Choroid plexus epithelial cell (primary cell): ENCODE measurements around the gene GNAQ.

Experiments
- DNase-seq: peaks from one replicate; pipeline ENCODE4 v3.0.0-alpha.2; 2010; ENCODE audit warnings: low read depth
- H3K4me3 ChIP-seq: 2 replicates; pipeline ENCODE4 v1.5.1; 2011; ENCODE audit warnings: low read depth, mild to moderate bottlenecking, control low read depth, low read length, moderate library complexity
- CTCF ChIP-seq: conservative IDR thresholded peaks from 2 replicates; pipeline ENCODE4 v1.5.1; 2011; ENCODE audit warnings: low read depth, mild to moderate bottlenecking, control low read depth, inconsistent platforms, low read length, moderate library complexity

The GNAQ gene

GRCh38 chr9:77877976-77878375, 153.6 kb downstream of the GNAQ start:
- DNase-seq, result no peak
- no peak overlapping the region for H3K4me3 ChIP-seq
- TF ChIP-seq CTCF, result no peak

GRCh38 chr9:77876590-77876989, 155.0 kb downstream of the GNAQ start:
- TF ChIP-seq CTCF, result no peak
- H3K4me3 ChIP-seq, result no peak overlapping the region
- DNase-seq, result no peak

GRCh38 chr9:77876091-77876490, 155.5 kb downstream of the GNAQ start:
- no peak overlapping the region for H3K4me3 ChIP-seq
- DNase-seq, result peak; percentile 29
- no peak for TF ChIP-seq CTCF

- H3K4me3 ChIP-seq, result no peak overlapping the region
- TF ChIP-seq CTCF, result no peak
- DNase-seq, result no peak
Measured at GRCh38 chr9:77872863-77873262, 158.7 kb downstream of the GNAQ start.

- H3K4me3 ChIP-seq, result no peak overlapping the region
- no peak for TF ChIP-seq CTCF
Measured at GRCh38 chr9:77872177-77872576, 159.4 kb downstream of the GNAQ start.

GRCh38 chr9:77871483-77871882, 160.1 kb downstream of the GNAQ start:
- DNase-seq, result no peak
- H3K4me3 ChIP-seq, result no peak overlapping the region
- TF ChIP-seq CTCF, result no peak

More at GRCh38 chr9:77872177-77872576, 159.4 kb downstream of the GNAQ start:
- no peak for DNase-seq

GRCh38 chr9:77866878-77867277, 164.7 kb downstream of the GNAQ start:
- no peak overlapping the region for H3K4me3 ChIP-seq
- no peak for TF ChIP-seq CTCF
- no peak for DNase-seq
